ENCODE measurements around the gene CIBAR2. TPM values are rescaled to one million over a fixed set of nuclear protein-coding genes. Genes with fewer than 3 reads are reported as not detected.

CIBAR2 gene
- total and polyA plus RNA-seq, 9 of the 15 experiments (the other 6 are each of a cell fraction or from before 2014, with no cell fraction given), result not detected

DNA sequence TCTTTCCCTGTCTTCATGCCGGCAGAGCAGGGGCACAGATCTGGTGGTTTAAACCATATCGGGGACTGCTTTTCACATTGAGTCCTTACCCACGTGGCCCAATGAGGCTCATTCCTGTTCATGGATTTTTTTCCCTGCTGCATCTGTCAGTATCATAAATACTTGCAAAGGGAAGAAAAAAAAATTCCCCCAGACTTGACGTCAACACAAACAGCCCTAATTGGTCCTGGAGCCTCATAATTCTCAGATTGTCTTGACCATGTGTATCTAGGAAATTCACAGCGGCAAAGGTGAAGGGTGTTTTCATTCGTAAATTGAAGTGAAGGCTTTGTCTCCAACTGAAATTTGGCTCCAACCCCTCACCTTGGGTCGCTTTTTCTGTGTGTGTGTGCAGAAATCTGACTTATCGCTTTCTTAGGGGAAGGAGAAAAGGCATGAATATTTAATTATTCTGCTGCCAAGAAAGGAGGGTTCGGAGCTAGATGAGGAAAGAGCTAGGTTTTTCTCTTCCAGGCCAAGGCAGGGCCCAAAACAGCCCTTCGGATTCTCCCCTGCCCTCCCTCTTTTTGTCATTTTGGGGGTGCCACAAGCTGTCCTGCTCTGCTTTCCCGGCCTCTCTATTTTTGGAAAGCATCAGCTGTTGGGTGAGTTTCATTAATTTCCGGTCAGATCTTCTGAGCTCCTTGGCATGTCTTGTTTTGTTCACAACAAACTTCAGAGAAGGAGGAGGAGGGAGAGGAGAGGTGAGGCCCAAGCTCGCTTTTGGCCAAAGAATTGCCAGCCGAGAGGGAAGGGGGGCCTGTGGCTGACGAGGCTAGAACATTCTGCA, 17.8 kb upstream of the CIBAR2 start:
- no peak overlapping the region for H3K9ac ChIP-seq (ENCODE audit: insufficient read depth in 1 of 2, low read depth in 2 of 2, low read length in 2 of 2)
- in situ Hi-C loops (cut with MboI) (no loop called here), intact Hi-C loops (cut with micrococcal nuclease) (no loop called here)
- no peak overlapping the region for H3K27ac ChIP-seq (ENCODE audit: extremely low read depth, low read depth, low read length)
- no peaks in the 10 kb centered on the region for H3K9me1 ChIP-seq (ENCODE audit: control insufficient read depth, insufficient read depth, low read length)
- H2AFZ ChIP-seq (ENCODE audit: low read depth, low read length), result no peak overlapping the region
- ATAC-seq (no peak), FAIRE-seq (peak; percentile 70), DNase-seq (ENCODE audit: extremely low read depth in 1 of 4, low spot score in 3 of 4) (no peak)
- no peak overlapping the region for H3K4me2 ChIP-seq (ENCODE audit: insufficient read depth, low read length)
- peaks cover 13 to 35% of the 10 kb centered on the region in 2 experiments; a peak in 3 of 5 replicates for H3K27me3 ChIP-seq (ENCODE audit: control insufficient read depth in 2 of 2, insufficient read depth in 2 of 2, low read length in 2 of 2)
- no TSS peak for BruUV-seq (replicated peaks)
- H3K4me1 ChIP-seq (replicated peaks in 1 of 2; ENCODE audit: control insufficient read depth in 2 of 2, insufficient read depth in 2 of 2, low read length in 2 of 2), result peaks cover 12 to 24% of the 10 kb centered on the region in 2 experiments
- TF ChIP-seq RNF2 (IDR thresholded peaks at IDR 0.05) (no peak), ZKSCAN8 (CRISPR knock-in tag; IDR thresholded peaks at IDR 0.05) (0 out of 2 replicates have a peak, but pooled peaks have one; percentile 27)
- H3K4me3 ChIP-seq, result no peak overlapping the region
- no peaks in the 10 kb centered on the region for H3K79me2 ChIP-seq (ENCODE audit: control insufficient read depth, insufficient read depth, low read length)
- no peaks in the 10 kb centered on the region; the same call in none of the 2 replicates for H4K20me1 ChIP-seq (replicated peaks; ENCODE audit: control insufficient read depth, insufficient read depth, low read length)
- CTCF ChIA-PET (ENCODE audit: low intra/inter-chr PET ratio), result interaction anchor here (0.6 kb wide), 1 partner anchor 134 kb away, joined by 3 read pairs; no protein-coding TSS in a partner anchor
- WGBS (ENCODE audit: insufficient coverage, low coverage, missing lambda C conversion rate), result 15% methylated on average over 15 of the region's 15 CpGs
- H3K36me3 ChIP-seq (ENCODE audit: control insufficient read depth, insufficient read depth, low read length), result no peaks in the 10 kb centered on the region
- no peaks in the 10 kb centered on the region for H3K9me3 ChIP-seq (replicated peaks; ENCODE audit: control insufficient read depth, insufficient read depth, low read depth, low read length)
- POLR2A ChIA-PET, result interaction anchor here (0.7 to 1.5 kb wide), 3 partner anchors 10 to 185 kb away, joined by 3 read pairs; partner anchors contain the start of gene CIBAR2

DNA sequence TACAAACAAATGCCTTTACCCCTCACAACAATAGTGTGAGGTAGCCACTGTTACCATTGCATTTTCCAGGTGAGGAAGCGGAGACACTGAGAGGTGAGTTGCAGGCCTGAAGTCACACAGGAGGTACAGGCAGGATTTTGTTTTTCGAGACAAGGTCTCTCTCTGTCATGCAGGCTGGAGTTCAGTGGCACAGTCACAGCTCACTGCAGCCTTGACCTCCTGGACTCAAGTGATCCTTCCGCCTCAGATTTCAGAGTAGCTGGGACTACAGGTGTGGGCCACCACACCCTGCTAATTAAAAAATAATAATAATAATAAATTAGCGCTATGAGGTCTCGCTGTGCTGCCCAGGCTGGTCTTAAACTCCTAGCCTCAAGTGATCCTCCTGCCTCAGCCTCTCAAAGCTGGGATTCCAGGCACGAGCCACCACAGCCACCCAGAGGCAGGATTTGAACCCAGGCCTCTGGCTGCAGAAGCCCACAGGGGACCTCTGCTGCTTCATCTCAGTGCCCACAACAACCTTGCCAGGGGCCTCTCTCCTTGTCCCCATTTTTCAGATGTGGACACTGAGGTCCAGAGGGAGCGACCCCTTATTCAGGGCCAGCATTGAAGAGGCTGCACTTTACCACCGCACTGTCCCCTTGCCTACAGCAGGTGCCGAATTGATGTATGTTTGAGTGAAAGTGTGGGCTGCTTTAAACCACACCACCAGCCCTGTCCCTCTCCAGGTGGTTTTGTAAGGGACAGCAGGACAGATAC, 16.0 kb upstream of the CIBAR2 start:
- FAIRE-seq, result no peak
- Histone ChIP-seq H3K9me3 (replicated peaks; ENCODE audit: control insufficient read depth, insufficient read depth, low read depth, low read length) (peaks cover 3% of the 10 kb centered on the region; the same call in 1 of the 2 replicates), H3K79me2 (ENCODE audit: control insufficient read depth, insufficient read depth, low read length) (no peaks in the 10 kb centered on the region), H3K4me1 (replicated peaks in 1 of 2; ENCODE audit: control insufficient read depth in 2 of 2, insufficient read depth in 2 of 2, low read length in 2 of 2) (peaks cover 9 to 22% of the 10 kb centered on the region in 2 experiments), H3K4me3 (no peak overlapping the region), H3K36me3 (ENCODE audit: control insufficient read depth, insufficient read depth, low read length) (no peaks in the 10 kb centered on the region), H2AFZ (ENCODE audit: low read depth, low read length) (no peak overlapping the region), H4K20me1 (replicated peaks; ENCODE audit: control insufficient read depth, insufficient read depth, low read length) (no peaks in the 10 kb centered on the region; the same call in 1 of the 2 replicates), H3K4me2 (ENCODE audit: insufficient read depth, low read length) (no peak overlapping the region), H3K9ac (ENCODE audit: insufficient read depth in 1 of 2, low read depth in 2 of 2, low read length in 2 of 2) (no peak overlapping the region), H3K27ac (ENCODE audit: extremely low read depth, low read depth, low read length) (no peak overlapping the region), H3K9me1 (ENCODE audit: control insufficient read depth, insufficient read depth, low read length) (no peaks in the 10 kb centered on the region), H3K27me3 (ENCODE audit: control insufficient read depth in 2 of 2, insufficient read depth in 2 of 2, low read length in 2 of 2) (peaks cover 13 to 39% of the 10 kb centered on the region in 2 experiments; a peak in 3 of 5 replicates)
- WGBS (ENCODE audit: insufficient coverage, low coverage, missing lambda C conversion rate), result 37% methylated on average over 9 of the region's 9 CpGs
- no TSS peak for BruUV-seq (replicated peaks)
- intact Hi-C loops (cut with micrococcal nuclease) (no loop called here), in situ Hi-C loops (cut with MboI) (no loop called here)
- ChIA-PET POLR2A (no interaction called here), CTCF (ENCODE audit: low intra/inter-chr PET ratio) (interaction anchor here (0.6 kb wide), 1 partner anchor 381 kb away, joined by 4 read pairs; no protein-coding TSS in a partner anchor)
- DNase-seq (ENCODE audit: extremely low read depth in 1 of 4, low spot score in 3 of 4), result no peak
- ATAC-seq, result no peak
- TF ChIP-seq RBM25 (IDR thresholded peaks at IDR 0.05; ENCODE audit: low read depth, low read length, severe bottlenecking), result peak; percentile 35
- TF ChIP-seq, protein P1, sequence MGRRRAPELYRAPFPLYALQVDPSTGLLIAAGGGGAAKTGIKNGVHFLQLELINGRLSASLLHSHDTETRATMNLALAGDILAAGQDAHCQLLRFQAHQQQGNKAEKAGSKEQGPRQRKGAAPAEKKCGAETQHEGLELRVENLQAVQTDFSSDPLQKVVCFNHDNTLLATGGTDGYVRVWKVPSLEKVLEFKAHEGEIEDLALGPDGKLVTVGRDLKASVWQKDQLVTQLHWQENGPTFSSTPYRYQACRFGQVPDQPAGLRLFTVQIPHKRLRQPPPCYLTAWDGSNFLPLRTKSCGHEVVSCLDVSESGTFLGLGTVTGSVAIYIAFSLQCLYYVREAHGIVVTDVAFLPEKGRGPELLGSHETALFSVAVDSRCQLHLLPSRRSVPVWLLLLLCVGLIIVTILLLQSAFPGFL (CRISPR knock-in tag; IDR thresholded peaks at IDR 0.05), result no peak
- TF ChIP-seq, protein P2, sequence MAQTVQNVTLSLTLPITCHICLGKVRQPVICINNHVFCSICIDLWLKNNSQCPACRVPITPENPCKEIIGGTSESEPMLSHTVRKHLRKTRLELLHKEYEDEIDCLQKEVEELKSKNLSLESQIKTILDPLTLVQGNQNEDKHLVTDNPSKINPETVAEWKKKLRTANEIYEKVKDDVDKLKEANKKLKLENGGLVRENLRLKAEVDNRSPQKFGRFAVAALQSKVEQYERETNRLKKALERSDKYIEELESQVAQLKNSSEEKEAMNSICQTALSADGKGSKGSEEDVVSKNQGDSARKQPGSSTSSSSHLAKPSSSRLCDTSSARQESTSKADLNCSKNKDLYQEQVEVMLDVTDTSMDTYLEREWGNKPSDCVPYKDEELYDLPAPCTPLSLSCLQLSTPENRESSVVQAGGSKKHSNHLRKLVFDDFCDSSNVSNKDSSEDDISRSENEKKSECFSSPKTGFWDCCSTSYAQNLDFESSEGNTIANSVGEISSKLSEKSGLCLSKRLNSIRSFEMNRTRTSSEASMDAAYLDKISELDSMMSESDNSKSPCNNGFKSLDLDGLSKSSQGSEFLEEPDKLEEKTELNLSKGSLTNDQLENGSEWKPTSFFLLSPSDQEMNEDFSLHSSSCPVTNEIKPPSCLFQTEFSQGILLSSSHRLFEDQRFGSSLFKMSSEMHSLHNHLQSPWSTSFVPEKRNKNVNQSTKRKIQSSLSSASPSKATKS (CRISPR knock-in tag; IDR thresholded peaks at IDR 0.05), result no peak

Measured in K562 (cell line).